Ovary (tissue), 10 donors: ENCODE measurements around the gene B4GALT3. TPM values are rescaled to one million over a fixed set of nuclear protein-coding genes. Genes with fewer than 3 reads are reported as not detected.
A peak's percentile ranks its signal among the peaks of the same experiment; 100 is the strongest.

Experiments
- DNase-seq, 5 donors: peaks; one replicate each; pipeline ENCODE4 v3.0.0-alpha.2; 2019 to 2020
- H3K27ac ChIP-seq, 2 donors: fragments of 200-600 bp; one replicate each; pipeline versions ENCODE4 v1.5.1 to v1.8.0; 2019 to 2022
- H3K27me3 ChIP-seq: fragments of 200-600 bp; one replicate; pipeline ENCODE4 v1.8.0; 2022
- H3K36me3 ChIP-seq: fragments of 200-600 bp; sonication (generic); one replicate; pipeline ENCODE4 v1.5.1; 2019
- H3K4me1 ChIP-seq: one replicate; pipeline ENCODE4 v1.8.1; 2013; ENCODE audit warnings: mild to moderate bottlenecking, moderate library complexity; ENCODE audit not compliant: insufficient read depth
- H3K4me3 ChIP-seq: fragments of 200-600 bp; sonication (generic); one replicate; pipeline ENCODE4 v1.5.1; 2017
- H3K9me3 ChIP-seq, 2 donors: fragments of 200-600 bp in 1 of 2; sonication (generic) in 1 of 2; one replicate each; pipeline versions ENCODE4 v1.5.1 to v1.8.1; 2013 to 2019; ENCODE audit warnings: mild to moderate bottlenecking in 1 of 2, moderate library complexity in 1 of 2
- CTCF ChIP-seq, 3 donors: fragments of 450-650 bp in 2 of 3; fragments of 200-600 bp in 1 of 3; IDR thresholded peaks; one replicate each; pipeline versions ENCODE4 v1.5.1 to v1.8.0; 2016 to 2022; ENCODE audit warnings: antibody characterized with exemption in 3 of 3, mild to moderate bottlenecking in 1 of 3
- EP300 ChIP-seq: sonication (generic); formaldehyde crosslinking; IDR thresholded peaks from one replicate; pipeline ENCODE4 v1.6.1; 2017; ENCODE audit warnings: antibody characterized with exemption
- POLR2A ChIP-seq: fragments of 450-650 bp; IDR thresholded peaks from one replicate; pipeline ENCODE4 v1.6.1; 2017; ENCODE audit warnings: antibody characterized with exemption, mild to moderate bottlenecking, moderate library complexity
- WGBS, 3 donors: extraction: QIAGEN DNeasy Blood & Tissue Kit in 1 of 3; methylation state at CpG; one replicate each; pipeline versions ENCODE4 v1.1.5 to v1.1.7; 2013 to 2017; 5-methylcytosine and 5-hydroxymethylcytosine counted together
- intact Hi-C, 4 donors: fragments of 100-400 bp; cut with DNase I; formaldehyde crosslinking; loops; one replicate each; pipeline versions ENCODE4 v1.11.0 to v1.15.1; 2022 to 2023
- long read RNA-seq, 3 donors: library from polyadenylated mRNA in 2 of 3; unstranded in 2 of 3; transcript quantifications; one replicate each; pipeline ENCODE4 v2.0.0 and lab custom pipeline, GENCODE V29; 2021 to 2026
- polyA plus RNA-seq, 2 donors: library from polyadenylated mRNA; stranded (reverse); fragments of 200-250 nt in 1 of 2; fragments of 350-450 nt in 1 of 2; fragmentation: Illumina TruSeq in 1 of 2; extraction: RNeasy Lipid Tissue Mini Kit (QIAGEN cat#74804) in 1 of 2; gene quantifications; one replicate each; pipeline ENCODE4 v1.2.3, GENCODE V29; 2013 to 2014
- total RNA-seq, 7 donors: library from RNA; depleted of rRNA in 2 of 7; stranded (reverse); fragments of >200 nt in 2 of 7; fragmentation: NEBNext Ultra II Directional in 3 of 7; extraction: Animal tissue kit (Norgen Biotek cat#: 25700) in 3 of 7; gene quantifications; one replicate each; pipeline versions ENCODE4 v1.1.0 to v1.2.4, GENCODE V29; 2016 to 2023
- donor health status: DM: no; HTN: no; CAD: no; lungs with moderate emphysema.
- donor health status: DM: no; HTN: no; CAD: no.
- donor health status: Bipolar disorder and iron deficiency.
- donor health status: DM: yes; HTN: yes; CAD: no.
- donor health status: DM: no; HTN: no; CAD: no.
- donor health status: DM: yes; HTN: yes; CAD: no.

Gene B4GALT3
- total RNA-seq (10 to 100 TPM; 23.1 to 40.6 (median 28.8) TPM), polyA plus RNA-seq (10 to 100 TPM; 24.2 to 44.0 TPM)
- long read RNA-seq, donor 1, transcript B4GALT3-201 (8 exons, 1,911 nt) = major isoform, 132 of 229 reads
- long read RNA-seq, donor 1, transcript B4GALT3-213 (8 exons, 2,414 nt) = minor isoform, 48 of 229 reads
- long read RNA-seq, donor 1, partial matches to known transcripts = 16 of 229 reads
- long read RNA-seq, donor 1, other reads (novel, unspliced or antisense) = 29 of 229 reads
- long read RNA-seq, donor 2, transcript B4GALT3-209 (2 exons, 308 nt) = major isoform, 8 of 13 reads
- long read RNA-seq, donor 2, partial matches to known transcripts = 0 of 13 reads
- long read RNA-seq, donor 2, other reads (novel, unspliced or antisense) = 0 of 13 reads
- long read RNA-seq, donor 3, transcript B4GALT3-201 (8 exons, 1,911 nt) = major isoform, 19 of 49 reads
- long read RNA-seq, donor 3, transcript B4GALT3-213 (8 exons, 2,414 nt) = minor isoform, 10 of 49 reads
- long read RNA-seq, donor 3, partial matches to known transcripts = 8 of 49 reads
- long read RNA-seq, donor 3, other reads (novel, unspliced or antisense) = 11 of 49 reads

GRCh38 chr1:161177112-161177935, at the start of gene B4GALT3:
TSS of gene B4GALT3 (minus strand) at chr1:161177507. CDS start at chr1:161176060, 1,447 bp downstream.
- Histone ChIP-seq H3K4me1 (peaks cover 6% of the 10 kb centered on the region), H3K9me3 (no peaks in the 10 kb centered on the region), H3K27me3 (no peaks in the 10 kb centered on the region), H3K4me3 (peak within 1 kb of the TSS; percentile 87), H3K36me3 (no peaks in the 10 kb centered on the region), H3K27ac (peak within 1 kb of the TSS; percentile 87 to 91)
- intact Hi-C loops = no loop called here
- WGBS, 3 donors = 2% methylated on average over 48 to 50 of the region's 50 CpGs
- TF ChIP-seq POLR2A (peak; percentile 90), EP300 (no peak)
- peak; percentile 88 to 97 (median 94) for DNase-seq

- peak overlapping the region in 1 of 2 donors; percentile 49 for H3K27ac ChIP-seq
- DNase-seq = no peak
- WGBS, 3 donors = 39 to 43% (median 43%) methylated on average over 3 of the region's 3 CpGs
Observed at GRCh38 chr1:161226759-161227158, 49.5 kb upstream of the B4GALT3 start.

GRCh38 chr1:161226320-161226711, 49.0 kb upstream of the B4GALT3 start:
- peak overlapping the region; percentile 58 for H3K4me3 ChIP-seq
- no peaks in the 10 kb centered on the region for H3K36me3 ChIP-seq
- WGBS, 3 donors = 5 to 7% (median 5%) methylated on average over 15 of the region's 15 CpGs
- TF ChIP-seq POLR2A (no peak), CTCF (IDR thresholded peaks at IDR 0.05) (no peak), EP300 (no peak)
- H3K4me1 ChIP-seq = peaks cover 5% of the 10 kb centered on the region
- no peaks in the 10 kb centered on the region for H3K27me3 ChIP-seq
- peak in 3 of 5 donors; percentile 42 to 50 (median 46) for DNase-seq
- intact Hi-C loops = loop anchor here in 3 of 4 donors (5.0 to 10.0 kb wide), 4 partner anchors 34 to 158 kb away; partner anchors contain the start of gene MPZ (in 1 of the 3)
- no peaks in the 10 kb centered on the region for H3K9me3 ChIP-seq
- H3K27ac ChIP-seq = peak overlapping the region in 1 of 2 donors; percentile 49

More at GRCh38 chr1:161226759-161227158, 49.5 kb upstream of the B4GALT3 start:
- Histone ChIP-seq H3K4me3 (peak overlapping the region; percentile 58), H3K27me3 (no peaks in the 10 kb centered on the region), H3K9me3 (no peaks in the 10 kb centered on the region), H3K4me1 (peaks cover 5% of the 10 kb centered on the region), H3K36me3 (no peaks in the 10 kb centered on the region)
- intact Hi-C loops = loop anchor here in 3 of 4 donors (5.0 to 10.0 kb wide), 4 partner anchors 34 to 158 kb away; partner anchors contain the start of gene MPZ (in 1 of the 3)
- TF ChIP-seq POLR2A (no peak), EP300 (no peak), CTCF (IDR thresholded peaks at IDR 0.05) (no peak)

GRCh38 chr1:161225534-161226319, 48.4 kb upstream of the B4GALT3 start, which contains the start of gene TOMM40L:
TSS of gene TOMM40L (plus strand) at chr1:161226060. CDS start at chr1:161226490, 430 bp downstream.
- peaks cover 5% of the 10 kb centered on the region for H3K4me1 ChIP-seq
- H3K27me3 ChIP-seq = no peaks in the 10 kb centered on the region
- 5 to 7% (median 7%) methylated on average over 16 of the region's 16 CpGs for WGBS, 3 donors
- H3K9me3 ChIP-seq = no peaks in the 10 kb centered on the region
- H3K36me3 ChIP-seq = no peaks in the 10 kb centered on the region
- H3K27ac ChIP-seq = peak within 1 kb of the TSS in 1 of 2 donors; percentile 49
- DNase-seq = peak; percentile 80 to 93 (median 85)
- peak within 1 kb of the TSS; percentile 58 for H3K4me3 ChIP-seq
- TF ChIP-seq POLR2A = peak; percentile 10
- TF ChIP-seq EP300 = no peak
- TF ChIP-seq CTCF (IDR thresholded peaks at IDR 0.05) = peak; percentile 34 to 68 (median 62)
- intact Hi-C loops = loop anchor here in 3 of 4 donors (5.0 to 10.0 kb wide), 4 partner anchors 33 to 159 kb away; partner anchors contain the start of gene MPZ (in 1 of the 3)
